LNCAP (cell line): ENCODE measurements around the gene WDR31.

Source experiments
- TF ChIP-seq, protein P1 (sequence below): fragments of 450-650 bp; IDR thresholded peaks from 2 replicates; pipeline ENCODE4 v1.5.1; 2017; ENCODE audit warnings: mild to moderate bottlenecking

WDR31 gene

DNA sequence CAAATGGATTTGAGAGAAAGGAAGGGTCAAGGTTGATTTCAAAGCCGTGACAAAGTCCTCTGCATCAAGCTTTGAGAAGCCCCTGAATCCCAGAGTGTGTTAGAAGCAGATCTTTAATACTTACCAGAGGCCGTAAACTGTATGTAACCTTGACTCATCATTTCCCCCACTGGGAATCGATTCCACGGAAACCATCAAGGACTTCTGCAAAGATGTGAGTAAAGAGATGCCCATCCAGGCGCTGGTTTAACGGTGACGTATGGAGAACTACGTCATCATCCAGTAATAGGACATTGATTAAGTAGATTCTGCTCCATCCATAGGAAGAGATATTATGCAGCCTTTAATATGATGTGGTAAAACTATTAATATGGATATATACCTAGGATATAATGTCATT is 38.5 kb downstream of the WDR31 start:
- TF ChIP-seq, protein P1, sequence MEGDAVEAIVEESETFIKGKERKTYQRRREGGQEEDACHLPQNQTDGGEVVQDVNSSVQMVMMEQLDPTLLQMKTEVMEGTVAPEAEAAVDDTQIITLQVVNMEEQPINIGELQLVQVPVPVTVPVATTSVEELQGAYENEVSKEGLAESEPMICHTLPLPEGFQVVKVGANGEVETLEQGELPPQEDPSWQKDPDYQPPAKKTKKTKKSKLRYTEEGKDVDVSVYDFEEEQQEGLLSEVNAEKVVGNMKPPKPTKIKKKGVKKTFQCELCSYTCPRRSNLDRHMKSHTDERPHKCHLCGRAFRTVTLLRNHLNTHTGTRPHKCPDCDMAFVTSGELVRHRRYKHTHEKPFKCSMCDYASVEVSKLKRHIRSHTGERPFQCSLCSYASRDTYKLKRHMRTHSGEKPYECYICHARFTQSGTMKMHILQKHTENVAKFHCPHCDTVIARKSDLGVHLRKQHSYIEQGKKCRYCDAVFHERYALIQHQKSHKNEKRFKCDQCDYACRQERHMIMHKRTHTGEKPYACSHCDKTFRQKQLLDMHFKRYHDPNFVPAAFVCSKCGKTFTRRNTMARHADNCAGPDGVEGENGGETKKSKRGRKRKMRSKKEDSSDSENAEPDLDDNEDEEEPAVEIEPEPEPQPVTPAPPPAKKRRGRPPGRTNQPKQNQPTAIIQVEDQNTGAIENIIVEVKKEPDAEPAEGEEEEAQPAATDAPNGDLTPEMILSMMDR: no peak

DNA sequence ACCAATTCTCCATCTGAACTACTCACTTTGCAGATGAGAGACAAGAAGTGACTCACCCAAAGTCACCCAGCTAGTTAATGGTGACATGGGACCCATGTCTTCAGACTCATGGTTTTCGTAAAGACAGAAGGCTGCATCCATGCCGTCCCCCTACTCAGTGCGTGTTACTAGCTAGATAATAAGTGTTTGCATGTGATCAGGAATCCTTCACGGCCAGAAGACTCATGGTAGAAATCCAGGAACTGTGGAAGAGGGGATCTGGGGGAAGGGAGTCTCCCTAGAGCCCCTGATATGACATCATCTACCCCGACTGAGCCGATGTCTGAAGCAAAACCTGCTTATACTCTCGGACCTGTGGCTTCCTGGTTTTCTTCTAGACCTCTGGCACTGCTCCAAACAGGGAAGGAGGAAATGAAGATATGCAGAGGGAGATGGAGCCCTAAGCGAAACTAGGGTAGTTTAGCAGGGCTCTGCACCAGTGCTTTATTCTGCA is 40.2 kb downstream of the WDR31 start:
- TF ChIP-seq, protein P1: no peak

DNA sequence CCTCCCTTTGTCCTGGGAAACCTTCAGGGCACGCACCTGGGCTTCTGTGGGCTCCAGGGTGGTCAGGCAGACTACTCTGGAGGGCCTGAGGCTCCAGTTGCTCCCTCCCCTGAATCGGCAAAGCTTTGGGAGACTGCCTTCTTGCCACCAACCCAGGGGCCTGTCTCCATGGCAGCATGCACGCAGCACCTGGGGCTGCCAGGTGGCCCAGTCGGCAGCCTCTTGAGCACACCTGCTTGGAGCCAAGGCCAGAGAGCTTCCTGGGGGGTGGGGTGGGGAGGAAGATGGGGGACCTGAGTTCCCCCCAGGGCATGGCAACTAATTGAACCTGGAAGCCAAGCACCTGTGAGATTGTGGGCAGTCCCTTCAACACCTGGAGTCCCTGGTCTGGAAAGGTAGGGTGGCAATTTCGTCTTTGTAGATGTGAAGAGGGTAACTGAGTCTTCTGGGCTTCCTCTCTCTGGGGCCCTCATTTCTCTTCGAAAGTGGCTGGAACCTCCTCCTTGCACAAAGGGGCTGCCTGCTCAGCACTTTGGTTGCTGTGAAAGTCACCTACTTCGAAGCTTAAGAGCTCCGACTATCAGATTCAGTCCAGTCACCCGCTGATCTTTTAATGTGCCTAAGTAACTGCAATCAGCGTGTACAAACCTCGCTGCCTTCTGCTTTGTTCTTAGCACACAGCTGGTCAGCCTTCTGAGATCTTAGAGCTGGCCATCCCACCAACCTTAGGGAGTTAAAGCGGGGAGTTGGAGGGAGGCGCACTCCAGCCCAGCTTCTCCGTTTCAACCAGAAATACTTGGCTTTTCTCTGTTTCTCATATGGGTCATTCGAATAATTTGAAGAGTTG is 40.9 kb downstream of the WDR31 start:
- TF ChIP-seq, protein P1: no peak

DNA sequence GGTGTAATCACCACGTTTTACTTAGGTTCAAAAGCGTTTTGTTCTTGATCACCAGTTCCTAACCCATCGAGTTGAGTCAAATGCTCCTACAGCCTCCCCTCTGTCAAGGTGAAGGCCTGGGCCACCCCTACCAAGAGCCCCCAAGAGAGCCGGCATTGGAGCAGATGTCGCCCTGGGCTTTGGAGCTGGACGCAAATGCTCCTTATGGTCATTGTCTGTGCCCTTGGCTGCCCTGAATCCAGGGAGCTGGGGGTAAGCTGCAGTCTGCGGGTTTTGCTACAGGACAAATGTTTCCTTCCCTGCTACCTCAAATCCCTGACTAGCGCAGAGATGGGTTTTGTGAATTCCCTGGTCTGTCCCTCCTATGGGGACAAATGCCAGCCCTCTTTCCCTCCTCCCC is 41.8 kb downstream of the WDR31 start:
- TF ChIP-seq, protein P1: no peak

DNA sequence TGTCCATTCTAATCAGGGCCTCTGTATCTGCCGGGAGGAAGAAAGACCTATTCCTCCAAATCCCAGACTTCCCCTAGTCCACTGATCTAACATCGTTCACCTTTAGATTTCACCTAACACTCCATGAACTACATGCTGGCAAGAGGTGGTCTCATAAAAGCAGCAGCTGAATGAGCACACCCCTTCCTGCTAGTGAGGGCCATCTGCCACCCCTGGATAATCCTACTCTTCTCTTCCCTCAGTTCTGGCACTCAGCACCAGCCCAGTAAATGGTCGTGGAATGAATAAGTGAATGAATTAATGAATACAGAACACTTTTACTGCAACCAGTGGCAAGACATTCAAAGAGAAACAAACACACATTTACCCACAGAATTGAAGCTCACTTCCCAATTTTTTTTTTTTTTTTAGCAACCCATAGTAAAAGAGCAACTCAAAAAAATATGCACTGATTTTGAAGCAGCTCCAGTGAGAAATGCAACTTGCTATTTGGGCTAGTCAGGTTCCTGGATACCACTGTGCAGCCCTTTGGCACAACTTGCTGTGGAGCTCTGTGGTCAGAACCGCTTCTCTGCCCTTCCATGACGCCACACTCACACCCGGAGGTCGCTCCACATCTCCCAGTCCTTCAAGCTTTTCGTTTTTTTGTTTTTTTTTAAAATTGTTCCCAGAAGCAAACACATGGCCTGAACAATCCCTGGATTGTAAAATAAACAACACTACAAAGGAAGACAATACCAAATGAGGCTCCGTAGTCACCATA is 43.1 kb downstream of the WDR31 start:
- TF ChIP-seq, protein P1: no peak

DNA sequence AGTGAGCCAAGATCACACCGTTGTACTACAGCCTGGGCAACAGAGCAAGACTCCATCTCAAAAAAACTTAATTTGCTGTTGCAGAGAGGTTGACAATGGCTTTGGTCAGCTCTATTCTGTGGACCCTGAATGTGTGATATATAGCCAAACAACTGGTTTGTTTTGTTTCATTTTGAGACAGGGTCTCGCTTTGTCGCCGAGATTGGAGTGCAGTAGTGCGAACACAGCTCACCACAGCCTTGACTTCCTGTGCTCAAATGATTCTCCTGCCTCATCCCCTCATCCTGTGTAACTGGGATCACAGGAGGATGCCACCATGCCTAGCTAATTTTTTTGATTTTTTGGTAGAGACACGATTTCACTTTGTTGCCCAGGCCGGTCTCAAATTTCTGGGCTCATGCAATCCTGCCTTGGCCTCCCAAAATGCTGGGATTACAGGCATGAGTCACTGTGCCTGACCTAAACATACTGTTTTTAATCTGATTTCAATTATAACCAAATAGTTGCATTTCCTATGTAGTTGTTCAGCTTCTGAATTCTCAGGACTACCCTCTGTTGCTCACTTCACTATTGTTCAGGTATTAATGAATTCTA is 46.7 kb downstream of the WDR31 start:
- TF ChIP-seq, protein P1: no peak

DNA sequence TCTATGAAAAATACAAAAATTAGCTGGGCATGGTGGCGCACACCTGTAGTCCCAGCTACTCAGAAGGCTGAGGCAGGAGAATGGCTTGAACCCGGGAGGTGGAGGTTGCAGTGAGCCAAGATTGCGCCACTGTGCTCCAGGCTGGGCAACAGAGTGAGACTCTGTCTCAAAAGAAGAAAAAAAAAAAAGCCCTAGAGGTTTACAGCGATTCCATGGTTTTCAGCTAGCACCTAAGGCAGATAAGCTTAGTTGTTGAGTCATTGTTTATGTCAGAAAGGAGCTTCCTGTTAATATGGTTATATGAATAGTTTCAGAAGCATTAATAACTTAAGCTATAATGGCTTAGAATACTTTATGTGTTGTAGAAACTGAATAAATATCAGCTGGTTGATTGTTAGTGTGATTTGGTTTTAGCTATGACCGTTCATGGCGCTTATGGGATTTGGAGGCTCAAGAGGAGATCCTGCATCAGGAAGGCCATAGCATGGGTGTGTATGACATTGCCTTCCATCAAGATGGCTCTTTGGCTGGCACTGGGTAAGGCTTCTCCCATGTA is 49.9 kb downstream of the WDR31 start:
- TF ChIP-seq, protein P1: no peak
